Endothelial cell of umbilical vein (primary cell): ENCODE measurements around the gene THBS3. TPM values are rescaled to one million over a fixed set of nuclear protein-coding genes. Genes with fewer than 3 reads are reported as not detected.

Experiments
- BruUV-seq: library from RNA; stranded (reverse); fragments of 400-500 nt; replicated peaks from 2 replicates; lab custom pipeline; 2021; lab: Mats Ljungman, UMichigan
- CTCF ChIA-PET: fragments of 300-600, 350-600 bp; sonication (Branson Sonifier 250); formaldehyde crosslinking; loops from one replicate; lab custom pipeline; 2021; ENCODE audit warnings: antibody characterized with exemption, inconsistent platforms; lab: Charles Lee
- POLR2A ChIA-PET: fragments of 300-600, 350-600 bp; sonication (Branson Sonifier 250); formaldehyde crosslinking; loops from one replicate; lab custom pipeline; 2021; ENCODE audit warnings: antibody characterized with exemption, inconsistent platforms; lab: Charles Lee
- DNase-seq: peaks from one replicate; pipeline ENCODE4 v3.0.0-alpha.2; 2011; ENCODE audit warnings: low read depth, low spot score
- FAIRE-seq: peaks from 2 replicates; lab custom pipeline; 2011; peaks lifted over from hg19 to GRCh38; lab: Jason Lieb, UNC
- H2AFZ ChIP-seq: 2 replicates; pipeline ENCODE4 v1.6.0; 2012; ENCODE audit warnings: low read depth, low read length, control low read depth, inconsistent platforms
- H3K27ac ChIP-seq: 2 replicates; pipeline ENCODE4 v1.5.1; 2011; ENCODE audit warnings: low read depth, mild to moderate bottlenecking, control low read depth, low read length, moderate library complexity; ENCODE audit not compliant: insufficient read depth
- H3K27me3 ChIP-seq, 2 experiments: 2 replicates each; pipeline versions ENCODE4 v1.6.0 to v1.6.1; 2011; ENCODE audit warnings: low read length in 2 of 2, mixed read lengths in 1 of 2; ENCODE audit not compliant: control insufficient read depth in 2 of 2, insufficient read depth in 2 of 2
- H3K36me3 ChIP-seq, 2 experiments: 2 replicates in 1 of 2; 3 replicates in 1 of 2; pipeline ENCODE4 v1.5.1; 2011; ENCODE audit warnings: low read length in 2 of 2, mild to moderate bottlenecking in 1 of 2, moderate library complexity in 1 of 2; ENCODE audit not compliant: control insufficient read depth in 2 of 2, insufficient read depth in 2 of 2; ENCODE audit errors: extremely low read depth in 1 of 2
- H3K4me1 ChIP-seq: 3 replicates; pipeline ENCODE4 v1.5.1; 2011; ENCODE audit warnings: mild to moderate bottlenecking, low read length; ENCODE audit not compliant: control insufficient read depth, insufficient read depth; ENCODE audit errors: extremely low read depth
- H3K4me2 ChIP-seq: 2 replicates; pipeline ENCODE4 v1.6.1; 2011; ENCODE audit warnings: low read length, control low read depth, mixed read lengths; ENCODE audit not compliant: insufficient read depth
- H3K4me3 ChIP-seq, 3 experiments: fragments of 200-600 bp in 1 of 3; sonication (generic), shearing (Covaris generic) in 1 of 3; replicated peaks in 1 of 3; 2 replicates each; pipeline ENCODE4 v1.5.1; 2011 to 2016; ENCODE audit warnings: control low read depth in 3 of 3, low read length in 3 of 3, mild to moderate bottlenecking in 2 of 3, inconsistent platforms in 1 of 3, low read depth in 1 of 3, moderate library complexity in 1 of 3; ENCODE audit not compliant: insufficient read depth in 1 of 3
- H3K79me2 ChIP-seq: 2 replicates; pipeline ENCODE4 v1.6.0; 2012; ENCODE audit warnings: low read length, inconsistent platforms; ENCODE audit not compliant: control insufficient read depth, insufficient read depth
- H3K9ac ChIP-seq: replicated peaks from 2 replicates; pipeline ENCODE3; 2011; ENCODE audit warnings: low read length, control low read depth; ENCODE audit not compliant: insufficient read depth; ENCODE audit errors: extremely low read depth
- H3K9me1 ChIP-seq: replicated peaks from 3 replicates; pipeline ENCODE4 v1.6.0; 2011; ENCODE audit warnings: mild to moderate bottlenecking, low read length; ENCODE audit not compliant: control insufficient read depth, insufficient read depth; ENCODE audit errors: extremely low read depth
- H3K9me3 ChIP-seq: replicated peaks from 2 replicates; pipeline ENCODE4 v1.5.1; 2012; ENCODE audit warnings: low read length, inconsistent platforms; ENCODE audit not compliant: control insufficient read depth, insufficient read depth
- H4K20me1 ChIP-seq: replicated peaks from 2 replicates; pipeline ENCODE3; 2011; ENCODE audit warnings: mild to moderate bottlenecking, low read length; ENCODE audit not compliant: control insufficient read depth, insufficient read depth; ENCODE audit errors: extremely low read depth
- EZH2 ChIP-seq: IDR thresholded peaks from 2 replicates; pipeline ENCODE4 v1.6.1; 2012; ENCODE audit warnings: borderline replicate concordance, low read depth, mild to moderate bottlenecking, moderate library complexity, low read length, inconsistent platforms; ENCODE audit not compliant: severe bottlenecking
- FOS ChIP-seq: IDR thresholded peaks from 2 replicates; pipeline ENCODE4 v1.6.1; 2011; ENCODE audit warnings: mild to moderate bottlenecking, low read length, moderate library complexity, borderline replicate concordance; ENCODE audit not compliant: insufficient read depth
- GATA2 ChIP-seq: IDR thresholded peaks from 2 replicates; pipeline ENCODE4 v1.7.0; 2011; ENCODE audit warnings: low read depth, mild to moderate bottlenecking, moderate library complexity, mixed read lengths, low read length; ENCODE audit not compliant: insufficient read length, insufficient read depth
- JUN ChIP-seq: IDR thresholded peaks from 2 replicates; pipeline ENCODE4 v1.6.1; 2011; ENCODE audit warnings: borderline replicate concordance, low read depth; ENCODE audit not compliant: insufficient read length, insufficient read depth
- MYC ChIP-seq: IDR thresholded peaks from one replicate; pipeline ENCODE4 v1.6.1; 2011; ENCODE audit warnings: mild to moderate bottlenecking, low read depth, low read length
- POLR2A ChIP-seq: IDR thresholded peaks from 2 replicates; pipeline ENCODE4 v1.6.1; 2012; ENCODE audit warnings: low read depth, mild to moderate bottlenecking, control low read depth, low read length
- POLR2AphosphoS5 ChIP-seq: IDR thresholded peaks from 2 replicates; pipeline ENCODE4 v1.6.1; 2012; ENCODE audit warnings: low read depth, mild to moderate bottlenecking, control low read depth, low read length, moderate library complexity; ENCODE audit not compliant: insufficient read depth
- dilution Hi-C: fragments of 300-500 bp; cut with MboI; formaldehyde crosslinking; loops from one replicate; pipeline ENCODE4 v1.15.0; 2019; ENCODE audit warnings: low sequenced_read_pairs; ENCODE audit not compliant: extremely low pct_ligation_motif_present
- intact Hi-C: fragments of 100-400 bp; cut with micrococcal nuclease; formaldehyde crosslinking; loops from one replicate; pipeline ENCODE4 v1.10.0; 2022
- polyA plus RNA-seq, 4 experiments: library from polyadenylated mRNA; depleted of rRNA in 3 of 4; stranded (reverse) in 3 of 4; unstranded in 1 of 4; fragments of >200 nt; gene quantifications; 2 replicates each; pipeline versions ENCODE4 v1.2.1 to v1.2.3, GENCODE V29; 2011 to 2012; ENCODE audit warnings: missing spikeins in 1 of 4
- total RNA-seq: library from RNA; stranded (reverse); gene quantifications from 2 replicates; pipeline ENCODE4 v1.2.3, GENCODE V29; 2021
- TF ChIP-seq, protein P1 (sequence below), 2 donors: IDR thresholded peaks; 1 replicate in 1 of 2; 2 replicates in 1 of 2; pipeline ENCODE4 v1.5.1; 2011; ENCODE audit warnings: low read length in 2 of 2, mild to moderate bottlenecking in 2 of 2, moderate library complexity in 2 of 2, control low read depth in 1 of 2, inconsistent platforms in 1 of 2, low read depth in 1 of 2; ENCODE audit not compliant: insufficient read depth in 1 of 2; ENCODE audit errors: extremely low read depth in 1 of 2
- TF ChIP-seq, protein P2 (sequence below): IDR thresholded peaks from 2 replicates; pipeline ENCODE4 v1.6.1; 2011; ENCODE audit not compliant: insufficient read depth, insufficient read length

THBS3 gene
- total and polyA plus RNA-seq, 2 donors (not counting 3 experiments of a cell fraction or from before 2014, with no cell fraction given) = 23.6 to 25.7 TPM

DNA sequence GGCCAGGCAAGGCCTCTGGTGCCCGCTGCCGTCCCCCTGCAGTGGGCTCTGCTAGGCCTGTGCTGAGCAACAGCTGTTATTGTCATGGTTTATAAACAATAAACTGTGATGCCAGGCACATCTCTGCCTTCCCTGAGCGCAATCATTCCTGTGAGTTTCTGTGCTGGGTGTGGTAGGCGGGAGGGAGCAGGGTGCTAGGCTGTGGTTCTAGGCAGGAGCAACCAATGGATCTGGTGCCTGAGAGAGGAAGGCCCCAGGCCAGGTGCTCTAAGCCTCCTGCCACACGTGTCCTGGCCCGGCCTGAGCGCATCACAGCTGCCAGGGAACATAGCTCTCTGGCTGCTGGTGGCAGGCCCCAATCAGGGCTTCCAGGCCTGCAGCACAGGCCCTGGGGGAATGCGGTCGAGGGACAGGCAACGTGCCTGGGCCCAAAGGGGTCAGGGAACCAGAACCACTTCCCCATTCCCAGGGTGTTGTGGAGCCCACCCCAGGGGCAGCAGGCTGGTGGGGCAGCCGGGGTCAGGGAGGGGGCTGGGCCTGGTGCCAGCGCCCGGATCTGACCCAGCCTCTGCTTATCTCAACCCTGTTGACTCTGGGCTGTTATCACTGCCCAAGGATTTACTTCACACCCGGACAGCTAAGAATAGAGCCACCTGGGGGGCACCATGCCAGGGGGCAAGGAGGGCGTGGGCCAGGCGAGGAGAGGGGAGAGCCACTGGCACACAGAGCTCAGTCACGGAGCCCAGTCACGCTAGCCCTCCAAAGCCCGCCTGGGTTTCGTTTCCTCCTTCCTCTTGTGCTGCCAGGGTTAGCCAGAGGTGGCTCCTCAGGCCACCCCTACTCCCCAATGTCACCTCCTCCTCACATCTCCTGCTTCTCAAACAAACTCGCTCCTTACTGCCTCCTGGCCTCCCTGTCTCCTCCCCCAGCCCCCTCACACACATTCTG, 22.6 kb downstream of the THBS3 start:
- peaks cover 0 to 3% of the 10 kb centered on the region in 2 experiments for H3K36me3 ChIP-seq
- intact Hi-C loops = no loop called here
- H3K9ac ChIP-seq = no peak overlapping the region
- no peaks in the 10 kb centered on the region for H3K9me1 ChIP-seq
- no peaks in the 10 kb centered on the region for H3K79me2 ChIP-seq
- H3K9me3 ChIP-seq = no peaks in the 10 kb centered on the region
- dilution Hi-C loops = no loop called here
- TF ChIP-seq GATA2 (no peak), MYC (no peak), POLR2A (no peak), POLR2AphosphoS5 (no peak), FOS (no peak), JUN (no peak), EZH2 (no peak)
- TF ChIP-seq, protein P1, sequence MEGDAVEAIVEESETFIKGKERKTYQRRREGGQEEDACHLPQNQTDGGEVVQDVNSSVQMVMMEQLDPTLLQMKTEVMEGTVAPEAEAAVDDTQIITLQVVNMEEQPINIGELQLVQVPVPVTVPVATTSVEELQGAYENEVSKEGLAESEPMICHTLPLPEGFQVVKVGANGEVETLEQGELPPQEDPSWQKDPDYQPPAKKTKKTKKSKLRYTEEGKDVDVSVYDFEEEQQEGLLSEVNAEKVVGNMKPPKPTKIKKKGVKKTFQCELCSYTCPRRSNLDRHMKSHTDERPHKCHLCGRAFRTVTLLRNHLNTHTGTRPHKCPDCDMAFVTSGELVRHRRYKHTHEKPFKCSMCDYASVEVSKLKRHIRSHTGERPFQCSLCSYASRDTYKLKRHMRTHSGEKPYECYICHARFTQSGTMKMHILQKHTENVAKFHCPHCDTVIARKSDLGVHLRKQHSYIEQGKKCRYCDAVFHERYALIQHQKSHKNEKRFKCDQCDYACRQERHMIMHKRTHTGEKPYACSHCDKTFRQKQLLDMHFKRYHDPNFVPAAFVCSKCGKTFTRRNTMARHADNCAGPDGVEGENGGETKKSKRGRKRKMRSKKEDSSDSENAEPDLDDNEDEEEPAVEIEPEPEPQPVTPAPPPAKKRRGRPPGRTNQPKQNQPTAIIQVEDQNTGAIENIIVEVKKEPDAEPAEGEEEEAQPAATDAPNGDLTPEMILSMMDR (IDR thresholded peaks at IDR 0.05; ENCODE audit: extremely low read depth in 1 of 2, insufficient read depth in 1 of 2, low read depth in 1 of 2, low read length in 2 of 2) = no peak
- TF ChIP-seq, protein P2, sequence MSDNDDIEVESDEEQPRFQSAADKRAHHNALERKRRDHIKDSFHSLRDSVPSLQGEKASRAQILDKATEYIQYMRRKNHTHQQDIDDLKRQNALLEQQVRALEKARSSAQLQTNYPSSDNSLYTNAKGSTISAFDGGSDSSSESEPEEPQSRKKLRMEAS = no peak
- POLR2A ChIA-PET = no interaction called here
- no peaks in the 10 kb centered on the region for H4K20me1 ChIP-seq
- H2AFZ ChIP-seq = no peak overlapping the region
- DNase-seq (no peak), FAIRE-seq (no peak)
- no peaks in the 10 kb centered on the region for H3K4me1 ChIP-seq
- no TSS peak for BruUV-seq
- CTCF ChIA-PET = interaction anchor here (0.8 to 3.3 kb wide), 4 partner anchors 9 to 12 kb away, joined by 3 to 35 read pairs (median 6); partner anchors contain the start of gene KRTCAP2
- H3K4me3 ChIP-seq = no peak overlapping the region
- no peak overlapping the region for H3K4me2 ChIP-seq
- no peak overlapping the region for H3K27ac ChIP-seq
- no peaks in the 10 kb centered on the region for H3K27me3 ChIP-seq
